ENCODE data around the gene PIP5KL1. TPM values are rescaled to one million over a fixed set of nuclear protein-coding genes. Genes with fewer than 3 reads are reported as not detected.

Gene PIP5KL1
- total RNA-seq, 1 donor from 2014 or later: 4.9 TPM

DNA sequence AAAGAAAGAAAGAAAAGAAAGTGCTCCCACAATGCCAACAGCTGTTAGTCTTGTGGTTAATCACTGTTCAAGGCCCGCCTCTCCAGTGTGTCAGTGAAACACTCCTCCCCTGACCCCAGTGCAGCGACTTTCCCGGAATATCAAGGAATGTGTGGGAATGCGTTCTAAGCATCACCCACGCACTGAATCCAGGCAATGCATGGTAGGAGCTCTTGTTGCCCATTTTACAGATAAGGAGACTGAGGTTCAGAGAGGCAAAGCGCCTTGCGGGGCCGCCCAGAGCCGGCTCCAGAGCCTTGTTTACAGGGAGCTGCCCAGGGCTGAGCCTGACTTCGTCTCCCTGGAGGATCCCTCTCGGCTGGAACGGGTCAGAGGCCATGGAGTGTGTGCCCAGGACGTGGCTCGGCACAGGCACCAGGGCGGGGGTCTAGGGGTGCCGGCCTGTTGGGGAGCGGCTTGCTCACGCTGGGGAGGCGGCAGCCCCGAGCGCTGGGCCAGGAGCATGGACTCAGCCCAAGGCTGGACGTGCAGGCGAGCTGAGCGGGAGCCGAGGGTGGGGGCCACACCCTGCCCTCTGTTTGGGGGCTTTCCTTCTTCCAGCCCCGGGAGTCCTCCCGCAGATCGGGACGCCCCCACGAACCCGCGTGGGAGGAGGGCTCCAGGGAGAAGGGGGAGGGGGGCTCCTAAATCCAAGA, 32.0 kb downstream of the PIP5KL1 start:
- Mint-ChIP-seq H3K9me3 (ENCODE audit: unreplicated experiment) (no peaks in the 10 kb centered on the region), H3K27ac (ENCODE audit: unreplicated experiment) (peak overlapping the region; percentile 81), H3K36me3 (ENCODE audit: low read depth, unreplicated experiment) (peaks cover 23% of the 10 kb centered on the region), H3K4me1 (ENCODE audit: low read depth, unreplicated experiment) (peaks cover 7% of the 10 kb centered on the region), H3K4me3 (ENCODE audit: unreplicated experiment) (peak overlapping the region; percentile 92), H3K27me3 (ENCODE audit: low read depth, unreplicated experiment) (no peaks in the 10 kb centered on the region)
- H3K27ac ChIP-seq (ENCODE audit: low read depth, low read length): peak overlapping the region; percentile 76
- H3K4me2 ChIP-seq (ENCODE audit: low read length): peak overlapping the region; percentile 83
- peaks cover 24% of the 10 kb centered on the region for H3K4me1 ChIP-seq (ENCODE audit: insufficient read depth, low read length)
- H3K9me3 ChIP-seq (ENCODE audit: insufficient read depth, low read depth, low read length): peaks cover 9% of the 10 kb centered on the region
- no peaks in the 10 kb centered on the region for H3K27me3 ChIP-seq (ENCODE audit: insufficient read depth, low read length)
- FAIRE-seq (no peak), DNase-seq (ENCODE audit: low read depth) (peak; percentile 88)
- H4K20me1 ChIP-seq (ENCODE audit: insufficient read depth, low read length): peaks cover 30% of the 10 kb centered on the region
- peaks cover 31% of the 10 kb centered on the region for H3K79me2 ChIP-seq (ENCODE audit: insufficient read depth, low read length)
- peak overlapping the region; percentile 94 for H3K9ac ChIP-seq (ENCODE audit: low read length)
- peaks cover 27% of the 10 kb centered on the region for H3K36me3 ChIP-seq (ENCODE audit: insufficient read depth, low read length)
- TF ChIP-seq EZH2 (IDR thresholded peaks at IDR 0.05; ENCODE audit: insufficient read depth, low read length): no peak
- peak overlapping the region; percentile 76 for H3K4me3 ChIP-seq (ENCODE audit: insufficient read depth, low read depth, low read length)
- peak overlapping the region; percentile 66 for H2AFZ ChIP-seq (ENCODE audit: low read depth, low read length)

DNA sequence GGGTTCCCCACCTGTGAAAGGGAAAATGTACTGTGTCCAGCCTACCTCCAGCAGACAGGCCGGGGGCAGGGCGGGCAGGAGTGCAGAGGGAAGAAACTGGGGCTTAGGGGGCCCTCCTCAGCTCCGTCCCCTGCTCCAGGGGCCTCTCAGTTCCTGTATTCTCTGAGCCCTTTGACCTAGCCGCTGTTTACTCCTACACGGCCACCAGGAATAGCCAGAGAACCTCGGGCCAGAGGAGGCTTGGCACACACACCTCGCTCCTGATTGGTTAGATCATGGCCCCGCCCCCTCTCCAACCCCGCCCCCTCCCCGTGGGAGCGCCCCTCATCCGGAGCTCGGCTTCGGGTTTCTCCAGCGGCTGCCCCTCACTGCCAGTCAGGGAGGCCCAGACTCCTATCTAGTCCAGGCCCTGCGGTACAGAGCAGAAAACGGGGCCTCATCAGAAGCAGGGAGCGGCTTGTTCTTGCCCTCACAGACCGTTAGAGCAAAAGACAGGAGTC, 33.3 kb downstream of the PIP5KL1 start:
- DNase-seq (ENCODE audit: low read depth) (peak; percentile 52), FAIRE-seq (no peak)
- H3K4me3 ChIP-seq (ENCODE audit: insufficient read depth, low read depth, low read length): no peak overlapping the region
- peaks cover 13% of the 10 kb centered on the region for H3K9me3 ChIP-seq (ENCODE audit: insufficient read depth, low read depth, low read length)
- H3K27ac ChIP-seq (ENCODE audit: low read depth, low read length): peak overlapping the region; percentile 46
- peak overlapping the region; percentile 60 for H3K4me3 Mint-ChIP-seq (ENCODE audit: unreplicated experiment)
- peak overlapping the region; percentile 83 for H3K4me2 ChIP-seq (ENCODE audit: low read length)
- no peak overlapping the region for H2AFZ ChIP-seq (ENCODE audit: low read depth, low read length)
- peaks cover 38% of the 10 kb centered on the region for H4K20me1 ChIP-seq (ENCODE audit: insufficient read depth, low read length)
- H3K27ac Mint-ChIP-seq (ENCODE audit: unreplicated experiment): no peak overlapping the region
- peaks cover 37% of the 10 kb centered on the region for H3K36me3 Mint-ChIP-seq (ENCODE audit: low read depth, unreplicated experiment)
- no peak for TF ChIP-seq EZH2 (IDR thresholded peaks at IDR 0.05; ENCODE audit: insufficient read depth, low read length)
- TF ChIP-seq, protein P1, sequence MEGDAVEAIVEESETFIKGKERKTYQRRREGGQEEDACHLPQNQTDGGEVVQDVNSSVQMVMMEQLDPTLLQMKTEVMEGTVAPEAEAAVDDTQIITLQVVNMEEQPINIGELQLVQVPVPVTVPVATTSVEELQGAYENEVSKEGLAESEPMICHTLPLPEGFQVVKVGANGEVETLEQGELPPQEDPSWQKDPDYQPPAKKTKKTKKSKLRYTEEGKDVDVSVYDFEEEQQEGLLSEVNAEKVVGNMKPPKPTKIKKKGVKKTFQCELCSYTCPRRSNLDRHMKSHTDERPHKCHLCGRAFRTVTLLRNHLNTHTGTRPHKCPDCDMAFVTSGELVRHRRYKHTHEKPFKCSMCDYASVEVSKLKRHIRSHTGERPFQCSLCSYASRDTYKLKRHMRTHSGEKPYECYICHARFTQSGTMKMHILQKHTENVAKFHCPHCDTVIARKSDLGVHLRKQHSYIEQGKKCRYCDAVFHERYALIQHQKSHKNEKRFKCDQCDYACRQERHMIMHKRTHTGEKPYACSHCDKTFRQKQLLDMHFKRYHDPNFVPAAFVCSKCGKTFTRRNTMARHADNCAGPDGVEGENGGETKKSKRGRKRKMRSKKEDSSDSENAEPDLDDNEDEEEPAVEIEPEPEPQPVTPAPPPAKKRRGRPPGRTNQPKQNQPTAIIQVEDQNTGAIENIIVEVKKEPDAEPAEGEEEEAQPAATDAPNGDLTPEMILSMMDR (IDR thresholded peaks at IDR 0.05; ENCODE audit: insufficient read depth, low read depth, low read length): no peak
- H3K36me3 ChIP-seq (ENCODE audit: insufficient read depth, low read length): peaks cover 36% of the 10 kb centered on the region
- no peaks in the 10 kb centered on the region for H3K27me3 ChIP-seq (ENCODE audit: insufficient read depth, low read length)
- H3K27me3 Mint-ChIP-seq (ENCODE audit: low read depth, unreplicated experiment): no peaks in the 10 kb centered on the region
- peaks cover 31% of the 10 kb centered on the region for H3K79me2 ChIP-seq (ENCODE audit: insufficient read depth, low read length)
- H3K4me1 Mint-ChIP-seq (ENCODE audit: low read depth, unreplicated experiment): peaks cover 11% of the 10 kb centered on the region
- H3K9me3 Mint-ChIP-seq (ENCODE audit: unreplicated experiment): no peaks in the 10 kb centered on the region
- H3K4me1 ChIP-seq (ENCODE audit: insufficient read depth, low read length): peaks cover 24% of the 10 kb centered on the region
- H3K9ac ChIP-seq (ENCODE audit: low read length): peak overlapping the region; percentile 24

DNA sequence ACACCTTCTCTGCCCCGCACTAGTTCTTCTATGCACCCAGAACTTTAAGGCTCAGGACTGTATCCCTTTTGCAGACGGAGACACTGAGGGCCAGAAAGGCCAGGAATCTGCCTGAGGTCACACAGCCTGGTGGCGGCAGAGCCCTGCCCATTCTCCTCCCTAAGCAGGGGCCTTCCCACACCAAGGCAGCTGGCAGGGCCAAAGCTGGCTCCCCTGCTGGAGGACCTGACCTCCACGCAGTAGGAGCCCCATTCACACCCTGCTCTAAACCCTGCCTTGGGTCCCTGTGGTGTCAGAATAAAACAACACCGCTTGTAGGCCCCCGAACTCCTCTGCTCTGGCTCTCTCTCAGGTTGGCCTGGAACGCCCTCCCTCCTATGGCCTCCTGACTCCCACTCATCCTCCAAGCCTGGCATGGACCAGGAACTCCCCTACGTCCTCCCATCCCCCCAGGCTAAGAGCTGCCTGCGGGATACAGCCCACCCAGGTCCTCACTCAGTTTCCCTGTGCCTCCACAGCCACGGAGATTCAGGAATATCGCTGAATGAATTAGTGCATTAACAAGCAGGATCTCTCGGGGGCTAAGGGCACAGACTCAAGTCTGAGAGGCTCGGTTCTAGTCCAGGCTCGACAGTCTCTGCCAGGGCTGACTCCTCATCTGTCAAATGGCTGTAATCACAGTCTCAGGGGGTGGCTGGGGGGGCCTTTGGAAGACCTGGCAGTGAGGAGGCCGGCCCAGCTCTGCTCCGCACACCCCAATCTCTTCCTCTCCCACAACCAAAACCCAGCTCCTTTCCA, 34.0 kb downstream of the PIP5KL1 start:
- TF ChIP-seq, protein P1 (IDR thresholded peaks at IDR 0.05; ENCODE audit: insufficient read depth, low read depth, low read length): no peak
- no peak for TF ChIP-seq EZH2 (IDR thresholded peaks at IDR 0.05; ENCODE audit: insufficient read depth, low read length)
- DNase-seq (ENCODE audit: low read depth) (no peak), FAIRE-seq (no peak)
- Histone ChIP-seq H3K27me3 (ENCODE audit: insufficient read depth, low read length) (no peaks in the 10 kb centered on the region), H3K36me3 (ENCODE audit: insufficient read depth, low read length) (peaks cover 36% of the 10 kb centered on the region), H3K79me2 (ENCODE audit: insufficient read depth, low read length) (peaks cover 31% of the 10 kb centered on the region), H3K9me3 (ENCODE audit: insufficient read depth, low read depth, low read length) (peaks cover 13% of the 10 kb centered on the region), H3K4me3 (ENCODE audit: insufficient read depth, low read depth, low read length) (no peak overlapping the region), H3K4me2 (ENCODE audit: low read length) (peak overlapping the region; percentile 83), H3K9ac (ENCODE audit: low read length) (no peak overlapping the region), H3K27ac (ENCODE audit: low read depth, low read length) (no peak overlapping the region), H3K4me1 (ENCODE audit: insufficient read depth, low read length) (peaks cover 24% of the 10 kb centered on the region), H4K20me1 (ENCODE audit: insufficient read depth, low read length) (peaks cover 38% of the 10 kb centered on the region), H2AFZ (ENCODE audit: low read depth, low read length) (no peak overlapping the region)
- Mint-ChIP-seq H3K4me1 (ENCODE audit: low read depth, unreplicated experiment) (peaks cover 13% of the 10 kb centered on the region), H3K4me3 (ENCODE audit: unreplicated experiment) (no peak overlapping the region), H3K27ac (ENCODE audit: unreplicated experiment) (no peak overlapping the region), H3K9me3 (ENCODE audit: unreplicated experiment) (no peaks in the 10 kb centered on the region), H3K36me3 (ENCODE audit: low read depth, unreplicated experiment) (peaks cover 37% of the 10 kb centered on the region), H3K27me3 (ENCODE audit: low read depth, unreplicated experiment) (no peaks in the 10 kb centered on the region)

Data from astrocyte (in vitro differentiated cells and primary cell).